Measurements from ENCODE around the gene CTRB1. TPM values are rescaled to one million over a fixed set of nuclear protein-coding genes. Genes with fewer than 3 reads are reported as not detected.

Gene CTRB1
- total RNA-seq (1 to 10 TPM; 3.4 to 6.8 TPM), polyA plus RNA-seq (10 to 100 TPM in 1 of 2 donors, 1 to 10 TPM in 1; 5.7 to 17.4 TPM)
- long read RNA-seq, donor 1, partial matches to known transcripts: 0 of 1 reads
- long read RNA-seq, donor 1, other reads (novel, unspliced or antisense): 1 of 1 reads
- long read RNA-seq, donor 2: 0 reads

GRCh38 chr16:75218256-75219076 lies at the start of gene CTRB1:
Gene CTRB1, plus strand, starts transcription at chr16:75218988. Its CDS starts 20 bp downstream, at chr16:75219008.
- Histone ChIP-seq H3K36me3 (ENCODE audit: control insufficient read depth in 1 of 2, insufficient read depth in 2 of 2, low read length in 1 of 2) (no peaks in the 10 kb centered on the region), H3K4me3 (ENCODE audit: low read length in 2 of 2) (no peak within 1 kb of the TSS), H3K27me3 (ENCODE audit: control insufficient read depth in 1 of 2, insufficient read depth in 2 of 2, low read length in 1 of 2) (no peaks in the 10 kb centered on the region), H3K9me3 (ENCODE audit: control insufficient read depth, low read length) (no peaks in the 10 kb centered on the region), H3K27ac (ENCODE audit: low read depth in 1 of 2, low read length in 2 of 2) (no peak within 1 kb of the TSS), H3K4me1 (ENCODE audit: control insufficient read depth in 1 of 2, insufficient read depth in 2 of 2, low read length in 2 of 2) (no peaks in the 10 kb centered on the region)
- intact Hi-C loops (cut with DNase I): no loop called here
- ATAC-seq (ENCODE audit: low FRiP score) (no peak), DNase-seq (no peak)
- 88 to 93% methylated on average over 19 of the region's 19 CpGs for WGBS, 2 donors

DNA sequence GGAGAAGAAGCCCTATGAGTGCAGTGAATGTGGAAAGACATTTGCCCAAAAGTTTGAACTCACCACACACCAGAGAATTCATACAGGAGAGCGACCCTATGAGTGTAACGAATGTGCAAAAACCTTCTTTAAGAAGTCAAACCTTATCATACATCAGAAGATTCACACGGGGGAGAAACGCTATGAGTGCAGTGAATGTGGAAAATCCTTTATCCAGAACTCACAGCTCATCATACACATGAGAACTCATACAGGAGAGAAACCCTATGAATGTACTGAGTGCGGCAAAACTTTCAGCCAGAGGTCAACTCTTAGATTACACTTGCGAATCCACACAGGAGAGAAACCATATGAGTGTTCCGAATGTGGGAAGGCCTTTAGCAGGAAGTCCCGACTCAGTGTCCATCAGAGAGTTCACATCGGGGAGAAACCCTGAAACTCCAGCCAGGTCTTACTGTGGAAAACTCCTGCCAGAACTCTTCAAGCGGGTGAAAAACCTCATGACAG lies 48.8 kb upstream of the CTRB1 start:
- peaks cover 21 to 24% of the 10 kb centered on the region in 2 donors for H3K36me3 ChIP-seq (ENCODE audit: control insufficient read depth in 1 of 2, insufficient read depth in 2 of 2, low read length in 1 of 2)
- H3K27ac ChIP-seq (ENCODE audit: low read depth in 1 of 2, low read length in 2 of 2): no peak overlapping the region
- DNase-seq: no peak
- no peaks in the 10 kb centered on the region for H3K4me1 ChIP-seq (ENCODE audit: control insufficient read depth in 1 of 2, insufficient read depth in 2 of 2, low read length in 2 of 2)
- no peaks in the 10 kb centered on the region for H3K27me3 ChIP-seq (ENCODE audit: control insufficient read depth in 1 of 2, insufficient read depth in 2 of 2, low read length in 1 of 2)
- peaks cover 13% of the 10 kb centered on the region for H3K9me3 ChIP-seq (ENCODE audit: control insufficient read depth, low read length)
- WGBS, 2 donors: 96 to 98% methylated on average over 10 of the region's 10 CpGs
- no peak for ATAC-seq (ENCODE audit: low FRiP score)
- H3K4me3 ChIP-seq (ENCODE audit: low read length in 2 of 2): no peak overlapping the region
- intact Hi-C loops (cut with DNase I): no loop called here

DNA sequence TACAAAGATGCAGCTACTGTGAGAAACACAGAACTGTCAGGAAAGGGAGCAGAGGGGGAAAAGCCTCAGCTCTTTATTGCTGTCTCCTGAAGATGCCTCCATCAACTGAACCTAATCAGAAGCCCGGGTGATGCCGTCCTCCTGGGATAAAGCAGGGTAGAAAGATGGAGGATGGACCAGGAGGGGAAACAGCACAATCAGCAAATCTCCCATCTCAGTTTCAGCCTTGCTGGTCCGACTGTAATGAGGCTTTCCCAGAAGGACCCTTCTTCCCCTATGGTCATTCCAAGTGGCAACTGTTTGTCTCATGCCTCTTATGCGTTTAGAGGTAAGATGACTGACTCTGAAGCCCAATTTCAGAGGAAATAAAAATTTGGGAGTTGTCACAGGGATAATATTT lies 46.2 kb upstream of the CTRB1 start:
- WGBS, 2 donors: 97 to 100% methylated on average over 4 of the region's 4 CpGs

DNA sequence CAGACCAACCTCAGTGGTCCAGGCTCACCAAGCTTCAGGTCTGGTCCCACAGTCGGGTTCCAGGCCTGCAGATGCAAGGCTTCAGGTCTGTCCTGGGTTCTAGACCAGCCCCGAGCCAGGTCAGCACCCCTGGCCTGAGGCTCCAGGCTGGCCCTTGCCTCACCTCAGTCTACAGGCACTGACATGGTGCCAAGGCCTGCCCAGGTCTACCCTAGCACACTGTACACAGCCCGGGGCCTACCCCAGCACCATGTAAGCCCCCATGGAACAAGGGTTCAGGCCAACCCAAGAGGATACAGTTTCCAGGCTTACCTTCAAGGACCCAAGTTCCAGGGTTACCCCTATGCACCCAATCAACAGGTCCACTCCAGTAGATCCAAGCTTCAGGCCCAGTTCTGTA lies 43.7 kb upstream of the CTRB1 start:
- Histone ChIP-seq H3K9me3 (ENCODE audit: control insufficient read depth, low read length) (peaks cover 6% of the 10 kb centered on the region), H3K4me3 (ENCODE audit: low read length in 2 of 2) (no peak overlapping the region), H3K27ac (ENCODE audit: low read depth in 1 of 2, low read length in 2 of 2) (no peak overlapping the region), H3K27me3 (ENCODE audit: control insufficient read depth in 1 of 2, insufficient read depth in 2 of 2, low read length in 1 of 2) (no peaks in the 10 kb centered on the region), H3K4me1 (ENCODE audit: control insufficient read depth in 1 of 2, insufficient read depth in 2 of 2, low read length in 2 of 2) (no peaks in the 10 kb centered on the region), H3K36me3 (ENCODE audit: control insufficient read depth in 1 of 2, insufficient read depth in 2 of 2, low read length in 1 of 2) (peaks cover 1 to 4% of the 10 kb centered on the region in 2 donors)
- intact Hi-C loops (cut with DNase I): no loop called here
- WGBS, 2 donors: 98% methylated on average over 3 of the region's 3 CpGs
- DNase-seq: no peak
- ATAC-seq (ENCODE audit: low FRiP score): peak; percentile 36

More for the DNA sequence above, 46.2 kb upstream of the CTRB1 start:
- Histone ChIP-seq H3K36me3 (ENCODE audit: control insufficient read depth in 1 of 2, insufficient read depth in 2 of 2, low read length in 1 of 2) (peaks cover 19 to 21% of the 10 kb centered on the region in 2 donors), H3K27ac (ENCODE audit: low read depth in 1 of 2, low read length in 2 of 2) (no peak overlapping the region), H3K4me1 (ENCODE audit: control insufficient read depth in 1 of 2, insufficient read depth in 2 of 2, low read length in 2 of 2) (no peaks in the 10 kb centered on the region), H3K9me3 (ENCODE audit: control insufficient read depth, low read length) (peaks cover 14% of the 10 kb centered on the region), H3K4me3 (ENCODE audit: low read length in 2 of 2) (no peak overlapping the region), H3K27me3 (ENCODE audit: control insufficient read depth in 1 of 2, insufficient read depth in 2 of 2, low read length in 1 of 2) (no peaks in the 10 kb centered on the region)
- intact Hi-C loops (cut with DNase I): no loop called here
- no peak for ATAC-seq (ENCODE audit: low FRiP score)
- DNase-seq: no peak

DNA sequence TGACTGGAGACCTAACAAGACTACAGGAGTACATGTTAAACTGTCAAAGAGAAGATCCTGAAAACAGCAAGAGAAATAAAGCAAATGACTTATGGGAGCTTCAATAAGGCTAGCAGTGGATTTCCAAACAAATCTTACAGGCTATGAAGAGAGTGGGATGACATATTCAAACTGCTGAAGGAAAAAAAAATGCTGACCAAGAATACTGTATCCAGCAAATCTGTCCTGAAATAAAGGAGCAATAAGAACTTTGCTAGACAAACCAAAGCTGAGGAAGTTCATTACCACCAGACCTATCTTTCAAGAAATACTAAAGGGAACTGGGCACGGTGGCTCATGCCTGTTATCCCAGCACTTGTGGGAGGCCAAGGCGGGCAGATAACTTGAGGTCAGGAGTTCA lies 41.9 kb upstream of the CTRB1 start:
- Histone ChIP-seq H3K27me3 (ENCODE audit: control insufficient read depth in 1 of 2, insufficient read depth in 2 of 2, low read length in 1 of 2) (no peaks in the 10 kb centered on the region), H3K4me3 (ENCODE audit: low read length in 2 of 2) (no peak overlapping the region), H3K9me3 (ENCODE audit: control insufficient read depth, low read length) (peaks cover 5% of the 10 kb centered on the region), H3K36me3 (ENCODE audit: control insufficient read depth in 1 of 2, insufficient read depth in 2 of 2, low read length in 1 of 2) (no peaks in the 10 kb centered on the region), H3K4me1 (ENCODE audit: control insufficient read depth in 1 of 2, insufficient read depth in 2 of 2, low read length in 2 of 2) (no peaks in the 10 kb centered on the region), H3K27ac (ENCODE audit: low read depth in 1 of 2, low read length in 2 of 2) (no peak overlapping the region)
- ATAC-seq (ENCODE audit: low FRiP score): no peak
- intact Hi-C loops (cut with DNase I): no loop called here
- no peak for DNase-seq
- 97 to 98% methylated on average over 2 of the region's 2 CpGs for WGBS, 2 donors

DNA sequence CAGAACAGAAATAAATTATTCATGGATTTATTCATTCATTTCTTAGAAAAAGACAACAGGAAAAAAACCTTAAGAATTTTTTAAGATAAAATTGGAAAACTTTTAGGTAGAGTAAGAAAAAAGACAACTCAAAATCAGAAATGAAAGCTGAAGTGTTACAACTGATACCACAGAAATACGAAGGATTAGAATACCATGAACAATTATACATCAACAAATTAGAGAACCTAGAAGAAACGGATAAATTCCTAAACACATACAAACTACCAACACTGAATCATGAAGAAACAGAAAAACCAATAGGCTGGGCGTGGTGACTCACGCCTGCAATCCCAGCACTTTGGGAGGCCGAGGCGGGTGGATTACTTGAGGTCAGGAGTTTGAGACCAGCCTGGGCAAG lies 39.6 kb upstream of the CTRB1 start:
- Histone ChIP-seq H3K27me3 (ENCODE audit: control insufficient read depth in 1 of 2, insufficient read depth in 2 of 2, low read length in 1 of 2) (no peaks in the 10 kb centered on the region), H3K4me1 (ENCODE audit: control insufficient read depth in 1 of 2, insufficient read depth in 2 of 2, low read length in 2 of 2) (no peaks in the 10 kb centered on the region), H3K9me3 (ENCODE audit: control insufficient read depth, low read length) (peaks cover 4% of the 10 kb centered on the region), H3K4me3 (ENCODE audit: low read length in 2 of 2) (no peak overlapping the region), H3K36me3 (ENCODE audit: control insufficient read depth in 1 of 2, insufficient read depth in 2 of 2, low read length in 1 of 2) (no peaks in the 10 kb centered on the region), H3K27ac (ENCODE audit: low read depth in 1 of 2, low read length in 2 of 2) (no peak overlapping the region)
- 96 to 98% methylated on average over 6 of the region's 6 CpGs for whole genome bisulfite sequencing, 2 donors
- no peak for ATAC-seq (ENCODE audit: low FRiP score)
- DNase-seq: no peak
- intact Hi-C loops (cut with DNase I): no loop called here

GRCh38 chr16:75181630-75182029 lies 37.2 kb upstream of the CTRB1 start:
- H3K4me1 ChIP-seq (ENCODE audit: control insufficient read depth in 1 of 2, insufficient read depth in 2 of 2, low read length in 2 of 2): no peaks in the 10 kb centered on the region
- H3K27me3 ChIP-seq (ENCODE audit: control insufficient read depth in 1 of 2, insufficient read depth in 2 of 2, low read length in 1 of 2): no peaks in the 10 kb centered on the region
- H3K36me3 ChIP-seq (ENCODE audit: control insufficient read depth in 1 of 2, insufficient read depth in 2 of 2, low read length in 1 of 2): no peaks in the 10 kb centered on the region
- WGBS, 2 donors: 39 to 42% methylated on average over 3 of the region's 3 CpGs
- ATAC-seq (ENCODE audit: low FRiP score) (no peak), DNase-seq (no peak)
- no peak overlapping the region for H3K27ac ChIP-seq (ENCODE audit: low read depth in 1 of 2, low read length in 2 of 2)
- H3K9me3 ChIP-seq (ENCODE audit: control insufficient read depth, low read length): peaks cover under 1% of the 10 kb centered on the region
- intact Hi-C loops (cut with DNase I): no loop called here
- no peak overlapping the region for H3K4me3 ChIP-seq (ENCODE audit: low read length in 2 of 2)

GRCh38 chr16:75188832-75189477 lies 29.8 kb upstream of the CTRB1 start:
- no peak for DNase-seq
- Histone ChIP-seq H3K4me3 (ENCODE audit: low read length in 2 of 2) (no peak overlapping the region), H3K27me3 (ENCODE audit: control insufficient read depth in 1 of 2, insufficient read depth in 2 of 2, low read length in 1 of 2) (no peaks in the 10 kb centered on the region), H3K4me1 (ENCODE audit: control insufficient read depth in 1 of 2, insufficient read depth in 2 of 2, low read length in 2 of 2) (no peaks in the 10 kb centered on the region), H3K36me3 (ENCODE audit: control insufficient read depth in 1 of 2, insufficient read depth in 2 of 2, low read length in 1 of 2) (no peaks in the 10 kb centered on the region), H3K27ac (ENCODE audit: low read depth in 1 of 2, low read length in 2 of 2) (no peak overlapping the region), H3K9me3 (ENCODE audit: control insufficient read depth, low read length) (no peaks in the 10 kb centered on the region)
- WGBS, 2 donors: 86 to 87% methylated on average over 14 of the region's 14 CpGs
- ATAC-seq (ENCODE audit: low FRiP score): no peak
- intact Hi-C loops (cut with DNase I): no loop called here

Measured in aorta (tissue), 5 donors.